Measurements from ENCODE around the gene GPR39.

GPR39 gene

DNA sequence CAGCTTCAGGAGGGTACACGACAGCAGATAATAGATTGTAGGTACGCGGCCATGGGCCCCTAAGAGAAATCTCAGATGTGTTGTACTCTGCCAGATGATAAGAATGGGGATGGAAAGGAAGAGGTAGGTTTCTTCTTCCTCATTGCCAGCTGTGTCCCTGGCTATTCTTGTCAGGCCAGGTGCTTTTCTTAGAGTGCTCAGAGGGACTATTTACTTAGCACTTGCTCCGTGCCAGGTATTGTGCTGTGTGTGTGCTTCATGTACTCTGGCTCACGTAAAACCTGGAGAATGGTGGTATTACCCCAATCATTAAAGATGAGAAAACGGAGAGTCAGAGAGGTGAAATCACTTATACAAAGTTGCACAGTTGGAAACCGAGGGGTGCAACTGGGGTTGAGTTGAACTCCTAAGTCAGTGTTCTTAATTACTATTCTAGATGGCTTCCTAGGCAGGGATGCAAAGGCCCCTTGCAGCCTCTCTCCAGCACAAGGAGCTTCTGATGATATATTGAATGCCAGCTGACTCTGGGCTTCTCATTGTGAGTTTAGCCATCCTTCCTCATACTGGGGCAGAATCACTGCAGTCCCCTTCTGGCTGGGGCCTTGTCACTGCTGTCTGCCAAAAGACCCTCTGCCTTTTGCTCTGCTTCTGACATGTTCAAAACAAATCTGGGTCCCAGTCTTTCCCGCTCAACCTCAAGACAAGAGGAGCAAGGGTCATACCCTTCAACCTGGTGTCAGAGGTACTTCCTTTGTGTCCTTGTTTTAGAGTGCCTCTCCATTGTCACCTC lies 192.7 kb downstream of the GPR39 start:
- peak; percentile 49 for DNase-seq

- no peak for DNase-seq
These were observed 195.1 kb downstream of the GPR39 start for GRCh38 chr2:132611719-132612118.

- DNase-seq = no peak
These were observed 198.9 kb downstream of the GPR39 start for GRCh38 chr2:132615329-132616085.

DNA sequence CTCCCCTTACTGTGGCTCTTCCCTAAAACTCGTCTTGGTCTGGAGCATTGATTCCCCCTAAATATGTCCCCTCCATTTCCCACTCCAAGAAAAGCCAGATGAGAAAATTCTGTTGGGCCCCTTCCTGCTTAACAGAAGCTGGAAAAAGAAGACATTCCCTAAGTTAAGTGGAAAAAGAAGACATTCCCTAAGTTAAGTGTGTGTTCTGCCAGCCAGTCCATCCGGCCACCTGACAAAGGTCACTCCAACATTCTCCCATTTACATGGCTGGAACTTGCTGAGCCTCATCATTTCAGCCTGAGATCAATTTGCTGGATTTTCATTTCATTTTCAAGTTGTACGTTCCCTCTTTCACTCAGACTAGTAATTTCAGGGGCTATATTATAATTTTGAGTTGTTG lies 201.4 kb downstream of the GPR39 start:
- DNase-seq = no peak

GRCh38 chr2:132618734-132619133 lies 202.1 kb downstream of the GPR39 start:
- DNase-seq = no peak

DNA sequence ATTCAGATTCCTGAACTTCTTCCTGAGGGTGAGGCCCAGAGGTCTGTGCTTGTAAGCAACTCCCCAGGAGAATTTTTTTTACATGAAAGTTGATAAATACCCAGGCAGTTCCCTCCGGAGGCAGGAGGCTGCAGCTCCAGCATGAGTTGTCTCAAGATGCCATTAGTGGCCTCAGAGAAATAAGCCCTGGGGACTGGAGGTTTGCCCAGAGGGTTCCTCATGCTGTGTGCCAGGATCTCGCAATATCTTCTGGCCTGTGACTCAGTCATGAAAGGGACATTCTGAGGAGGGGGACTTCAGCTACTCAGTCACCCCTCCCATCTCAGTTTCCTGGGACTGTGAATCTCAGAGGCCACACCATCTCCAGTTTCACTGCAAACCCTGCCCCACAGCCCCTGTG lies 203.5 kb downstream of the GPR39 start:
- DNase-seq = no peak

- peak; percentile 72 for DNase-seq
These were observed 204.7 kb downstream of the GPR39 start for GRCh38 chr2:132621131-132621875.

GRCh38 chr2:132623096-132623839 lies 206.7 kb downstream of the GPR39 start:
- DNase-seq = no peak

DNA sequence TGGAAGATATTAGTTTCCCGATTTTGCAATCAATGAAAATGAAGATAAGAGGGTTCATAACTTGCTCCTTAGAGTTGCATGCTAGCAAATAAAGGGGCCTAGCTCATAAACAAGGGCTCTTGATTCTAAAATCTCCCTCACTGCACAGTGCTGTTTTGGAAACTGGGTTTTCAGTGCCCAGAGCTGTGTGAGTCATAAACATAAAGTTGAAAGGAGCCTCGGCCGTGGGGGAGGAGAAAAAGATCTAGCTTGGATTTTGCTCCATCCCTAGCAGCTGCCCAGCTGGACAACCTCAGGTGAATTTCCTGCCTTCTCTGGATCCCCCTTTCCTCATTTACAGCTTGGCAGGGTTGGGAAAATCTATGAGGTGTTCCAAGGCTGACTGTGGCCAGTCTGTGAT lies 210.9 kb downstream of the GPR39 start:
- no peak for DNase-seq

- no peak for DNase-seq
These were observed 215.5 kb downstream of the GPR39 start for GRCh38 chr2:132632000-132632649.

DNA sequence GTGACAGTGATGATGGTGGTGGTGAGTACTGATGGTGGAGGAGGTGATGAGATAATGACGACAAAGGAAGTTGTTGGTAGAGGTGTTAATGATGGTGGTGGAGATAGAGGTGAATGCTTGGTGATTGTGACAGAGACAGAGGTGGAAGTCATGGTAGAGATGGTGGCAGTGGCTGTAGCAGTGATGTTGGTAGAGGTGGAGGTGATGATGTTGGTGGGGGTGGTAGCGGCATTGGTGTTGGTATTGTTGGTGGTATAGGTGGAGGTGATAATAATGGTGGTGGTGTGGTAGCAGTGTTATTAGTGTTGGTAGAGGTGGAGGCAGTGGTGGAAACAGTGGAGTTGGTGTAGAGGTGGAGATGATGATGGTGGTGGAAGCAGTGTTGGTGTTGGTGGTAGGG lies 217.0 kb downstream of the GPR39 start:
- DNase-seq = no peak

DNA sequence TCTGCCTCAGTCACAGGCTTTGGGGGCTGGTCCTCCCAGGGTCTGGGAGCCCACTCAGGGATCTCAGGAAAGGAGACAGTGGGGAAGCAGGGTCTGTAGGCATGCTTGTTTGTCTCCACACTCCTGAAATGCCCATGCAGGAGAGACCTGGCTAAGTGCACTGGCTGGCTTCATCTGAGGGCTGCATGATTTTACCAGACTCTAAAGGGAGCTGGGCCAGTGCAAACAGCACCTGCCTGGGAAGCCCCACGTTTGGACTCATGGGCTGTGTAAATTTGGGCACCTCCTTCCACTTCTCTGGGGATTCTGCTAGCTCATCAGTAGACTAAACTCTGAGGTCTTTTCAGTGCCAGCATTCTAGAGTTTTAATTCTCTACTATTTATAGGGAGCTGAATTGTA lies 219.7 kb downstream of the GPR39 start:
- no peak for DNase-seq

DNA sequence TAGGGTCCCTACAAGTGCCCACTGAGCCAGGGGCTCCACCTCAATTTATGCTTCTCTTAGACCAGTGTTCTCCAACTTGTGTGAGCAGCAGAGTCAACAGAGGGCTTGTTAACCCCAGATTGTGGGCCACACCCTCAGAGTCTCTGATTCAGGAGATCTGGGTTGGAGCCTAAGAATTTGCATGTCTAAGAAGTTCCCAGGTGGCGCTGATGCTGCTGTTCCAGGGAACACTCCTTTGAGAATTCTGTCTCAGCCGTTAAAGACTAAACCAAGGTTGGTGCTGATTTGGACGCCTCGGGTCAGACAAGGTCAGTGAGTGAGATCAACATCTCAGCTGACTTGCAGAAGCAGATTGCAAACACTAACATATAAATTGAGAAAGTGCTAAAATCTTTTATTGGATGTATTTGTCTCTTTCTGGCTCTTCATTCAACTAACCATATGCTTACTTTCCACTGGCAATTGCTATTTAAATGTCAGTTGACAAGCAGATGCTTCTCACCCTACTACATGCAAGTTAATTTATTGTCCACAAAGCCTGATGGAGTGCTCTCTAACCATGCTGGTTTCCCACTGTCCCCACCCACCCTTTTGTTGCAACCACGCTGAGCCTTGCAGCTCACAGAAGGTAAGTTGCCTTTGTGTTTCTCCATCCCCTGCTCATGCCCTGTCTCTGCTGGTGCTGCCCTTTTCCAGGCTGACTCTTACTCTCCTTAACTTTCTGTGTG lies 221.9 kb downstream of the GPR39 start:
- DNase-seq = no peak

- no peak for DNase-seq
These were observed 223.5 kb downstream of the GPR39 start for GRCh38 chr2:132640116-132640515.

DNA sequence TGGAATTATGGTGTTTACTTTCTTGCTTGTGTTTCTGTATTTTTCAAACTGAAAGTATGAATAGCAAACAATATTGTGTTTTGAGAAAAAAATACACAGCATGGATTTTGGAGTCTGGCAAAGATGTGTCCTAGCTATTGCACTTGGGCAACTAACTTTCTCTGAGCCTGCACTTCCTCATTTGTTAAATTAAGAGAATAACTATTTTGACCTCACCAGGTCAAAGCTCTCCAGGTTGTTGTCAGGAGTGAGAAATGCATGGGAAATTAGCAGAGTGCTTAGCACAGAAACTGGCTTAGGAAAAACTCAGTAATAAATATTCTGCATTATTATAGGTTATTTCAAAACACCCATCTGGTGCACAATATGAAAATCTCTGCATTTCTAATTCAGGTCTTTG lies 225.2 kb downstream of the GPR39 start:
- DNase-seq = no peak

- DNase-seq = no peak
These were observed 225.8 kb downstream of the GPR39 start for GRCh38 chr2:132642415-132642814.

DNA sequence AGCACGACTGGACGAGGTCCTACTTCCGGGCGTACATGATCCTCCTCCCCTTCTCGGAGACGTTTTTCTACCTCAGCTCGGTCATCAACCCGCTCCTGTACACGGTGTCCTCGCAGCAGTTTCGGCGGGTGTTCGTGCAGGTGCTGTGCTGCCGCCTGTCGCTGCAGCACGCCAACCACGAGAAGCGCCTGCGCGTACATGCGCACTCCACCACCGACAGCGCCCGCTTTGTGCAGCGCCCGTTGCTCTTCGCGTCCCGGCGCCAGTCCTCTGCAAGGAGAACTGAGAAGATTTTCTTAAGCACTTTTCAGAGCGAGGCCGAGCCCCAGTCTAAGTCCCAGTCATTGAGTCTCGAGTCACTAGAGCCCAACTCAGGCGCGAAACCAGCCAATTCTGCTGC lies 228.6 kb downstream of the GPR39 start:
- no peak for DNase-seq

- no peak for DNase-seq
These were observed 229.3 kb downstream of the GPR39 start for GRCh38 chr2:132645722-132646539.

DNA sequence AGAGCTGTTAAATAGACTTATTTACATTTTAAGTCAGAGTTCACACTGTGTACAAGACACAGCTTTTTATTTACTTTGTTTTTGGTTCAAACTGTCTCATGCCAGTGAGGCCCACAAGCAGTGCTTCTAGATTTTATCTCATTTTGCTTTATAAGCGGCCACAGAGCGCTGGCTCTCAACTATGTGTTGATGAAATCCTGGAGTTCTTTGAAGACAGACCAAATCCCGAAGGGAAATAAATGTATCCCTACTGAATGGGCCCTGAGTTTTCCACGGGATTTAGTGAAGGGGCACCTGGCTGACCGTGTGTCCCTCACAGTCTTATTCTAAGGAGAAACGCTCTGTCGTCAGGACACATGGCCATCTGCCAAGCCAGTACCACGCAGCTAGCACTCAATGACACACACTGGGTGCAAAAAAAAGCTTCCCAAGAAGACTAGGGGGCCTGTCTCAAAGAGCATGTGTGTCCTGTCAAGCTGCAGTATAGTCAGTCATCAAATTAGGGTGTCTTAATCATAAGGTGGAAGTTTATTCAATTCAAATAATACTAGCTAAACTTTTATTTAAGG lies 230.0 kb downstream of the GPR39 start:
- no peak for DNase-seq
